GM23338 (cell line): Measurements from ENCODE around the gene IQCM. TPM values are rescaled to one million over a fixed set of nuclear protein-coding genes. Genes with fewer than 3 reads are reported as not detected.

Experiments used
- ATAC-seq: fragments of 200-7000 bp; cut with Tn5 transposase; 3 replicates; pipeline ENCODE4 v1.9.1; 2020
- DNase-seq: peaks from one replicate; pipeline ENCODE4 v3.0.0-alpha.2; 2015; ENCODE audit warnings: low spot score
- H2AFZ ChIP-seq: fragments of 200-600 bp; sonication (generic); 2 replicates; pipeline ENCODE4 v1.8.0; 2016; ENCODE audit warnings: antibody characterized with exemption, mild to moderate bottlenecking, moderate library complexity
- H3F3A ChIP-seq: fragments of 200-600 bp; sonication (generic); replicated peaks from 2 replicates; pipeline ENCODE4 v1.8.0; 2017; ENCODE audit warnings: antibody characterized with exemption, mixed run types, low read depth
- H3K27ac ChIP-seq: fragments of 200-600 bp; sonication (generic); 2 replicates; pipeline ENCODE4 v1.6.1; 2016; ENCODE audit warnings: low read depth
- H3K27me3 ChIP-seq: fragments of 200-600 bp; sonication (generic); 2 replicates; pipeline ENCODE4 v1.8.0; 2016; ENCODE audit warnings: mild to moderate bottlenecking, mixed run types, moderate library complexity; ENCODE audit not compliant: insufficient read depth
- H3K36me3 ChIP-seq: fragments of 200-600 bp; sonication (generic); 2 replicates; pipeline ENCODE4 v1.8.0; 2016; ENCODE audit warnings: mild to moderate bottlenecking; ENCODE audit not compliant: insufficient read depth
- H3K4me1 ChIP-seq: fragments of 200-600 bp; sonication (generic); 2 replicates; pipeline ENCODE4 v1.8.0; 2016; ENCODE audit warnings: mild to moderate bottlenecking, moderate library complexity; ENCODE audit not compliant: insufficient read depth
- H3K4me2 ChIP-seq: fragments of 200-600 bp; sonication (generic); 2 replicates; pipeline ENCODE4 v1.7.1; 2017; ENCODE audit warnings: mixed run types
- H3K4me3 ChIP-seq: fragments of 200-600 bp; sonication (generic); 2 replicates; pipeline ENCODE4 v1.6.1; 2016; ENCODE audit warnings: mixed run types
- H3K79me2 ChIP-seq: fragments of 200-600 bp; sonication (generic); replicated peaks from 2 replicates; pipeline ENCODE4 v1.8.0; 2017; ENCODE audit warnings: mild to moderate bottlenecking; ENCODE audit not compliant: insufficient read depth
- H3K9me2 ChIP-seq: fragments of 200-600 bp; sonication (generic); 2 replicates; pipeline ENCODE4 v1.8.0; 2017; ENCODE audit not compliant: insufficient read depth
- H4K20me1 ChIP-seq: fragments of 200-600 bp; sonication (generic); replicated peaks from 2 replicates; pipeline ENCODE4 v1.8.0; 2017; ENCODE audit warnings: mild to moderate bottlenecking; ENCODE audit not compliant: insufficient read depth
- H3K27ac Mint-ChIP-seq: 2 replicates; pipeline ENCODE4 v1.8.0; 2020; ENCODE audit warnings: inconsistent platforms, mild to moderate bottlenecking, moderate library complexity, mixed read lengths
- H3K27me3 Mint-ChIP-seq: 3 replicates; pipeline ENCODE4 v1.8.0; 2022; ENCODE audit warnings: low read depth, mild to moderate bottlenecking, moderate library complexity, mixed read lengths, inconsistent platforms; ENCODE audit not compliant: insufficient read depth, poor library complexity
- H3K36me3 Mint-ChIP-seq: 3 replicates; pipeline ENCODE4 v1.8.0; 2021; ENCODE audit warnings: low read depth, mild to moderate bottlenecking, inconsistent platforms, moderate library complexity, mixed read lengths
- H3K4me1 Mint-ChIP-seq: 3 replicates; pipeline ENCODE4 v1.8.0; 2020; ENCODE audit warnings: mild to moderate bottlenecking, inconsistent platforms, mixed read lengths
- H3K4me3 Mint-ChIP-seq: 3 replicates; pipeline ENCODE4 v1.8.0; 2021; ENCODE audit warnings: moderate library complexity, mild to moderate bottlenecking, inconsistent platforms, mixed read lengths
- H3K9me3 Mint-ChIP-seq: 3 replicates; pipeline ENCODE4 v1.8.0; 2020; ENCODE audit warnings: moderate library complexity, mild to moderate bottlenecking, inconsistent platforms, mixed read lengths
- CREB1 ChIP-seq: fragments of 250-450 bp; sonication (Bioruptor Pico); IDR thresholded peaks from 2 replicates; pipeline ENCODE4 v1.5.0; 2020; ENCODE audit warnings: low read depth, mild to moderate bottlenecking, moderate library complexity
- CTCF ChIP-seq, 2 experiments: fragments of 200-600 bp in 1 of 2; sonication (generic) in 1 of 2; conservative IDR thresholded peaks; 2 replicates each; pipeline versions ENCODE4 v1.5.1 to v1.6.1; 2016 to 2017; ENCODE audit warnings: antibody characterized with exemption in 2 of 2, low read depth in 2 of 2, mild to moderate bottlenecking in 2 of 2, moderate library complexity in 1 of 2
- ETS1 ChIP-seq: IDR thresholded peaks from 2 replicates; pipeline ENCODE4 v1.6.1; 2016; ENCODE audit warnings: antibody characterized with exemption
- EZH2 ChIP-seq: fragments of 200-600 bp; sonication (generic); IDR thresholded peaks from one replicate; pipeline ENCODE4 v1.8.0; 2017; ENCODE audit warnings: antibody characterized with exemption, mild to moderate bottlenecking, low read depth; ENCODE audit not compliant: unreplicated experiment
- JUNB ChIP-seq: IDR thresholded peaks from one replicate; pipeline ENCODE4 v1.6.1; 2016; ENCODE audit warnings: antibody characterized with exemption; ENCODE audit not compliant: unreplicated experiment
- NANOG ChIP-seq: IDR thresholded peaks from 2 replicates; pipeline ENCODE4 v1.6.1; 2016; ENCODE audit warnings: antibody characterized with exemption, borderline replicate concordance
- POLR2AphosphoS5 ChIP-seq: IDR thresholded peaks from 2 replicates; pipeline ENCODE4 v1.6.1; 2016; ENCODE audit warnings: antibody characterized with exemption, low read depth
- REST ChIP-seq: IDR thresholded peaks from one replicate; pipeline ENCODE4 v1.6.1; 2018; ENCODE audit warnings: antibody characterized with exemption; ENCODE audit not compliant: unreplicated experiment
- STAT1 ChIP-seq: IDR thresholded peaks from one replicate; pipeline ENCODE4 v1.6.1; 2016; ENCODE audit warnings: antibody characterized with exemption; ENCODE audit not compliant: unreplicated experiment
- ZNF114 ChIP-seq: fragments of 250-450 bp; sonication (Bioruptor Pico); IDR thresholded peaks from 2 replicates; pipeline ENCODE4 v1.5.0; 2020; ENCODE audit warnings: mild to moderate bottlenecking, moderate library complexity
- ZNF331 ChIP-seq: fragments of 250-450 bp; sonication (Bioruptor Pico); IDR thresholded peaks from 2 replicates; pipeline ENCODE4 v1.5.0; 2020; ENCODE audit warnings: low read depth, mild to moderate bottlenecking, moderate library complexity
- ZNF462 ChIP-seq: fragments of 250-450 bp; sonication (Bioruptor Pico); IDR thresholded peaks from 2 replicates; pipeline ENCODE4 v1.5.0; 2020; ENCODE audit warnings: mild to moderate bottlenecking, moderate library complexity
- polyA plus RNA-seq: library from polyadenylated mRNA; unstranded; fragments of >200 nt; fragmentation: Nextera tagmentation; extraction: Ambion mirVana; gene quantifications from 2 replicates; pipeline ENCODE4 v1.2.1, GENCODE V29; 2016
- total RNA-seq: library from RNA; depleted of rRNA; stranded (reverse); fragments of >200 nt; shearing (Covaris generic); gene quantifications from 2 replicates; pipeline ENCODE4 v1.2.3, GENCODE V29; 2014

Gene IQCM
- total and polyA plus RNA-seq, 2 experiments from 2014 or later = not detected

- no peak for ATAC-seq
- H2AFZ ChIP-seq = no peak overlapping the region
- Mint-ChIP-seq H3K27ac (no peak overlapping the region), H3K4me3 (no peak overlapping the region), H3K4me1 (no peaks in the 10 kb centered on the region), H3K36me3 (peaks cover 6% of the 10 kb centered on the region; the same call in 2 of the 3 replicates), H3K9me3 (peaks cover 8% of the 10 kb centered on the region), H3K27me3 (no peaks in the 10 kb centered on the region)
- TF ChIP-seq EZH2 = no peak
- no peak for TF ChIP-seq CTCF (conservative IDR thresholded peaks at IDR 0.05; ENCODE audit: low read depth in 2 of 2)
- TF ChIP-seq ZNF114 (CRISPR knock-in tag) = no peak
- TF ChIP-seq ZNF462 = no peak
- no peak for TF ChIP-seq NANOG
- TF ChIP-seq REST = no peak
- TF ChIP-seq CREB1 = no peak
- TF ChIP-seq STAT1 = no peak
- TF ChIP-seq ZNF331 (CRISPR knock-in tag) = no peak
- TF ChIP-seq POLR2AphosphoS5 = no peak
- no peak for TF ChIP-seq ETS1
- TF ChIP-seq JUNB = no peak
- no peak overlapping the region for H3K4me3 ChIP-seq
- H3K27me3 ChIP-seq = no peaks in the 10 kb centered on the region
- H3K9me2 ChIP-seq = no peaks in the 10 kb centered on the region
- H3K79me2 ChIP-seq = no peaks in the 10 kb centered on the region
- no peaks in the 10 kb centered on the region for H4K20me1 ChIP-seq
- no peak overlapping the region for H3K27ac ChIP-seq
- no peaks in the 10 kb centered on the region for H3K4me1 ChIP-seq
- H3K36me3 ChIP-seq = no peaks in the 10 kb centered on the region
- no peak for DNase-seq
- H3K4me2 ChIP-seq = no peak overlapping the region
- H3F3A ChIP-seq = no peaks in the 10 kb centered on the region
These were observed 466.1 kb downstream of the IQCM start for GRCh38 chr4:149349541-149349940.
